IPS-18c (cell line): ENCODE measurements around the gene ACOT8.
"Not testable (repeated sequence)": the region's sequence is repeated elsewhere in the genome, so short reads cannot be mapped to it uniquely, and the experiment has no call there.

Source experiments
- H3K4me3 ChIP-seq: 2 replicates; pipeline ENCODE4 v1.7.0; 2013; ENCODE audit warnings: low read depth, mild to moderate bottlenecking, low read length, moderate library complexity; ENCODE audit not compliant: insufficient read depth
- H3K9me3 ChIP-seq: one replicate; pipeline ENCODE4 v1.6.1; 2013; ENCODE audit warnings: mild to moderate bottlenecking, low read length, moderate library complexity; ENCODE audit not compliant: control insufficient read depth, insufficient read depth

Gene ACOT8

DNA sequence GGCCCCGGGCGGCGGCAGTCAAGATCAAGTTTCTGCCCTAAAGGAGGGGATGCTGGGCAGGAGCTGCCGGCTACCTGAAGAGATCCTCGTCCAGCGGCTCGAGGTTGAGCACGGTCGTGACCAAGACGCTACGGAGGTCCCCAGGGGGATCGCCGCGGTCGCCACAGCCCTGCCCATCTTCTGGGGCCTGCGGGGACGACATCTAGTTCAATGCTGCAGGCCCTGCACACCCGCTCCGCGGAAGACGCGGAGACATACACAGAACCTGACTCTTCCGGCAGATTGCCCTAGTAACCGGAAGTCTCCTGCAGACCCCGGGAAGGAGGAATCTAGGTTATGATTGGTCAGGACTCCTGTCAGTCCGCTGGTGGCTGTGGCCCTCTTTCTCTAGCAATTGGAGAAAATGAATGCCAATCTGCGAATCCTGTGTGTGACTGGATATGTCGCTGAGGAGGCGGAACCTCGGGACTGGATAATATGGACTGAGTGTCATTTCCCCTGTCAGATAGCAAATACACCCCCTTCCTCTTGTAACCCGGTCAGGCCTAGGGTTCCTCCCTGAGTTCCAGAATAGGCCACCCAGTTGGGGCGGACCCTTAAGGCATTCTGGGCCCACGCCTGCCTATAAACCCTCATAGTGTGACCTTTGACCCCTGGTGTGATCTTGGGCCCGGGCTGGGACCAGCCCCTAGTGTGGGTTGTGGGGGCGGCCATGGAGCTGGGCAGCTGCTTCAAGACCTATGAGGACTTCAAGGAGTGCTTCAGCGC is at the start of gene ACOT8, which contains the start of gene ZSWIM3:
ACOT8 (minus strand) TSS at position 279 of the 768 bp plus-strand sequence; CDS start at position 202, 77 bp downstream.
ZSWIM3 (plus strand) TSS at position 501 of the 768 bp plus-strand sequence; CDS start at position 713, 212 bp downstream.
- no peaks in the 10 kb centered on the region for H3K9me3 ChIP-seq
- peak within 1 kb of the TSS; percentile 77 for H3K4me3 ChIP-seq

GRCh38 chr20:45905505-45906079 is 48.4 kb upstream of the ACOT8 start:
- H3K4me3 ChIP-seq = no peak overlapping the region
- no peaks in the 10 kb centered on the region for H3K9me3 ChIP-seq

GRCh38 chr20:45904583-45905504 is 47.7 kb upstream of the ACOT8 start:
- Histone ChIP-seq H3K4me3 (no peak overlapping the region), H3K9me3 (no peaks in the 10 kb centered on the region)

DNA sequence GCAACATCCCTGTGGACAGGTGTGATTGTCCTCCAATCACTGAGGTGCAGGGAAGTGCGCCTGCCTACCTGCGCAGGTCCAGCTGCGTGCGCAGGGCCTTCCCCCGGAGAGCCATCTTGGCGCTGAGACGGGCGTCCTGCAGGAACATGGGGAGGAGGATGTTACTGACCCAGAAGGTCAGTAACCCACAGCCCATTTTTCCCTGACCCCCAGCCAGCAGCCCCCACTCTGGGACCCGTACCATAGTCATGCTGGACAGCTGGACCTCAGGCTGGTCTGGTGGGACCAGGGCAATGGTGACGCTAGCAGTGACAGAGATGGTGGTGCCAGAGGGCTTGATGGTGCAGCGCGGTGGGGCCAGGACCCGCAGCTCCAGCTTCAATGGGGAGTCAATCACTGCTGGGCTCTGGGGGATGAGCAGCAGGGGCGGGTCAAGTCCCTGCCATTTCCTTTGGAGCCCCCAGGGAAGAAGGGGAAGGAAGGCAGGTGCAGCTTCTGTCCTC is 45.1 kb upstream of the ACOT8 start:
- Histone ChIP-seq H3K4me3 (no peak overlapping the region), H3K9me3 (no peaks in the 10 kb centered on the region)

- H3K4me3 ChIP-seq, H3K9me3 ChIP-seq: not testable (repeated sequence)
These were observed 44.1 kb upstream of the ACOT8 start for GRCh38 chr20:45901332-45901731.

DNA sequence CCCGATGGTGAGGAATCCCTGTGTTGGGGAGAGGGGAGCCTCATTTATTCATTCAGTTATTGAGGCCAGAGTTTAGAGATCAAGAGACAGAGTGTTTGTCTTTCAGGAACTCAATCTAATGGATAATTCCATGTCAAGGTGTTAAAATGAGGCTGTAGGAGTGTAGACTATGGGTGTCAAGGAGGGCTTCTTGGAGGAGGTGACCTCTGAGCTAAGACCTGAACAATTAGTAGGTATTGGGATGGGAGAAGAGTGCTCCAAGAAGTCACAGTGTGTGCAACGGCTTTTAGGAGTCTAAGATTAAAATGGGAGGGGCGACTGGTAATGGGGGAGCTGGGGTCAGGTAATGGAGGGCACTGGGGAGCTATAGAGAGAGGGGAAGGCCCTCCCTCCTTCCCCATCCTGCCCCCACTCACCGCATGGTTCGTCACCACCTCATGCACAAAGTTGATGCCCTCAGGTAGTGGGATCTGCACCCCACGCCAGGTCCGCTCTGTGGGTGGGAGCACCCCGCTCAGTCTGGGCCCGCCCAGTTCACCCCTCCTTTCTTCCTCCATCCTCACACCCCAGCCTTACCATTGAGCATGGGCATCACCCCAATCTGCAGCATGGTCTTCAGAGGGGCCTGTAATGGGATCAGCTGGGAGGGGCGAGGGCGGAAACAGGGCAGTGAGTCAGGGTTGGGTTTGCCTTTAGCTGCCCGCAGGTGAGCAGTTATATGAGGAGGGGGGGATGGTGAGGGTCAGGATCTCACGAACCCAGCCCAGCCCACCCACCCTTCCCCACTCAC is 42.0 kb upstream of the ACOT8 start:
- Histone ChIP-seq H3K9me3 (no peaks in the 10 kb centered on the region), H3K4me3 (no peak overlapping the region)

DNA sequence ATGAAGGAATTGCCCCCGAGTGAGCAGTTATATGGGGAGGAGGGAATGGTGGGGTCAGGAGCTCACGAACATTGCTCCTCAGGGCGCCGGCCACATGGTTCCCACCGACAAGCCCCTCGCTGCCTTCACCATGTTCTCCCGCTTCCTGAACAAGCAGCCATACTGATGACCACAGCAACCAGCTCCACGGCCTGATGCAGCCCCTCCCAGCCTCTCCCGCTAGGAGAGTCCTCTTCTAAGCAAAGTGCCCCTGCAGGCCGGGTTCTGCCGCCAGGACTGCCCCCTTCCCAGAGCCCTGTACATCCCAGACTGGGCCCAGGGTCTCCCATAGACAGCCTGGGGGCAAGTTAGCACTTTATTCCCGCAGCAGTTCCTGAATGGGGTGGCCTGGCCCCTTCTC is 41.1 kb upstream of the ACOT8 start:
- Histone ChIP-seq H3K9me3 (no peaks in the 10 kb centered on the region), H3K4me3 (no peak overlapping the region)

DNA sequence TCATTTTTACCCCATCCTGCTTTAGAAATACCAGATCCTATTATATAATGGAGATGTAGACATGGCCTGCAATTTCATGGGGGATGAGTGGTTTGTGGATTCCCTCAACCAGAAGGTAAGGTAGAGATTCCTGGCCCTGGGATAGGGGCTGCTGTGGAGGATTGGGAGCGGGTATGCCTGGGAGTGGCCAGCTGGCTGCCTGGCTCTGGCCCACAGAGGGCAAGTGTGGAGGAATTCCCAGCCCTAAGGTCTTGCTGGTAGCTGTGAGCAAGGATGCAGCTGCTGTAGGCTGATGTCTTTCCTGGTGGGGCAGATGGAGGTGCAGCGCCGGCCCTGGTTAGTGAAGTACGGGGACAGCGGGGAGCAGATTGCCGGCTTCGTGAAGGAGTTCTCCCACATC is 40.5 kb upstream of the ACOT8 start:
- no peaks in the 10 kb centered on the region for H3K9me3 ChIP-seq
- no peak overlapping the region for H3K4me3 ChIP-seq

DNA sequence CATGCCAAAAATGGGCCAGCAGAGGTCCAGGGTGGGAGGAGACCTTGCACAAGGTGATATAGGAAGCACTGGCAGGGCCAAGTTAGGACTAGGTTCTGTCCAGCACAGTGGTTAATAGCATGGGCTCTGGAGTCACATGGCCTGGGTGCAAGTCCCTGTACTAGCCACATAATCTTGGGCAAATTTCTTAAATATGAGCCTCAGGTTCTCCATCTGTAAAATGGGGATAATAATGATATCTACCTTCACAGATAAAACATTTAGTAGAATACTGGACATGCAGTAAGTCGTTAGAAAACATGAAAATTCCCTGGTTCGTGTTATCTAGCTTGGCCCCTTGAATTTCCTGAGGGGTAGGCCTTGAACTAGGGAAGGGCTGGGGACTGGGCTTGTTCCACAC is 40.1 kb upstream of the ACOT8 start:
- Histone ChIP-seq H3K9me3 (no peaks in the 10 kb centered on the region), H3K4me3 (no peak overlapping the region)

DNA sequence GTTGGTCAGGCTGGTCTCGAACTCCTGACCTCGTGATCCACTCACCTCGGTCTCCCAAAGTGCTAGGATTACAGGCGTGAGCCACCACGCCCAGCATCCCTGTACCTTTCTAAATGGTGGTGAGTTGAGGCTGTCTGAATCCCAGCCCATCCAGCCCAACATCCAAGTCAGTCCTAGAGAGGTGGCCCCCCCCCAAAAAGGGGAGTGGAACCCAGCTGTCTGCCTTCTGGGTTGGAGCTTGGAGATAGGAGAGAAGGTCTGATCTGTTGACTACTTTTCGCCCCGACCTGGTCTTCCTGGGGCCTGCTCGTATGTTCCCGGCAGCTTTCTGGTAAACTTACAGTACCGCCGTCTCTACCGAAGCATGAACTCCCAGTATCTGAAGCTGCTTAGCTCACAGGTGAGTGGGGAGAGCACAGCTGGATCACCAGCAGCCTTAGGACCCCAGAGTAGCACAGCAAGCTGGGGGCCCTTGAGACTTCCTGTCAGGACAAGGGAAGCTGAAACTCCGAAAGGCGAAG is 39.5 kb upstream of the ACOT8 start:
- Histone ChIP-seq H3K4me3 (no peak overlapping the region), H3K9me3 (no peaks in the 10 kb centered on the region)

GRCh38 chr20:45894797-45895196 is 37.6 kb upstream of the ACOT8 start:
- H3K9me3 ChIP-seq = no peaks in the 10 kb centered on the region

GRCh38 chr20:45893831-45894230 is 36.6 kb upstream of the ACOT8 start:
- no peaks in the 10 kb centered on the region for H3K9me3 ChIP-seq

More at GRCh38 chr20:45894797-45895196, 37.6 kb upstream of the ACOT8 start:
- no peak overlapping the region for H3K4me3 ChIP-seq

DNA sequence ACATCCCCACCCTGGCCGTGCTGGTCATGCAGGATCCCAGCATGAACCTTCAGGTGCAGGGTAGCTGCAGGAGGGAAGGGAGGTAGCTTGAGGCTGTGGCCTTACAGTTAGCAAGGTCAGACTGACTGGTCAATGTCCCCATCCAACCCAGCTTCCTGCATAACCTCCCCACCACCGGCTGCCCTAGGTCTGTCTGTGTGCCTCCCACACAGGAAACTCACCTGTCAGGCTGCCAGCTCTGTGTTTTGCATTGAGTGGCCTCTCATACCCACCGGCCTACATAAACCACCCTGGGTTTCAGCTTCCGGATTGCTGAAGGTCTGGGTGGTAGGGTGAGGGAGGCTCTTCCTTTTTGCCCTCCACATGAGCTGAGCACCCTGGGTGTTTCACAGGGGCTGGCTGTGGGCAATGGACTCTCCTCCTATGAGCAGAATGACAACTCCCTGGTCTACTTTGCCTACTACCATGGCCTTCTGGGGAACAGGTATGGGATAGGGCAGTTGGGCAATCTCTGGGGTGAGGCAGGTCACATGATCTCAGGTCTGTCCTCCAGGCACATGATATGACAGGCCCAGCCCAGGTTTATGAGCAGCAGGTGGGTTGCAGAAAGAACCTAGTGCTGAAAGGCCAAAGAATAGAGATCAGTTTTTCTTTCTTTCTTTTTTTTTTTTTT is 35.8 kb upstream of the ACOT8 start:
- no peak overlapping the region for H3K4me3 ChIP-seq
- H3K9me3 ChIP-seq = no peaks in the 10 kb centered on the region

More at GRCh38 chr20:45893831-45894230, 36.6 kb upstream of the ACOT8 start:
- H3K4me3 ChIP-seq = no peak overlapping the region

DNA sequence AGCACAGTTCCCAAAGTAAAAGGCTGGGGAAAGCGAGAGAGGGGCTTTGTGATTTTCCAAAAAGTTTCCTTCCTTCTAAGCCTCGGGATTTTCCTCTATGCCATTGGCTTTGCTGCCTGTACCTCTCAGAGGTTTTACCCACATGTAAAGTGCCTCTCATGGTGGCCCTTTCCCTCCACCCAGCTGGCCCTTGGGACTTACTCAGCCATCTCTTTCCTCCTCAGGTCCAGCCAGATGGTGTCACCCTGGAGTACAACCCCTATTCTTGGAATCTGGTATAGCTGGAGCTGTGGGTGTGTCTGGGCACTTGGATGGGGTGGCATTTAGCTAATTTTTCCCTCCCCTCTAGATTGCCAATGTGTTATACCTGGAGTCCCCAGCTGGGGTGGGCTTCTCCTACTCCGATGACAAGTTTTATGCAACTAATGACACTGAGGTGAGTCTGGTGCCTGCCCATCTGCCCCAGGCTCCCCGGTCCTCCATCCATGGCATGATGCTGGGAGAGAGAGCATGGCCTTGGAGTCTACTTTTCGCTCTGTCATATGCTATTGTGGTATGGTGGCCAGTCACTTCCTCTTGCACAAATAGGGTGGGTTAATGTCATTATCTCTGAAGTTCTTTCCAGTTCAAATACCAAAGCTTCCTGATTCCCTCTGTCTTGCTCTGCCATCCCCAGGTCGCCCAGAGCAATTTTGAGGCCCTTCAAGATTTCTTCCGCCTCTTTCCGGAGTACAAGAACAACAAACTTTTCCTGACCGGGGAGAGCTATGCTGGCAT is 35.0 kb upstream of the ACOT8 start:
- Histone ChIP-seq H3K4me3 (peak overlapping the region; percentile 77; the same call in 1 of the 2 replicates), H3K9me3 (no peaks in the 10 kb centered on the region)
